GM19324 (cell line): ENCODE data around the gene ANKFN1.

Experiments used
- ATAC-seq: cut with Tn5 transposase; IDR thresholded peaks from one replicate; pipeline ENCODE4 v1.9.1; 2021; ENCODE audit warnings: mild to moderate bottlenecking, moderate library complexity; ENCODE audit not compliant: unreplicated experiment, low FRiP score

The ANKFN1 gene

DNA sequence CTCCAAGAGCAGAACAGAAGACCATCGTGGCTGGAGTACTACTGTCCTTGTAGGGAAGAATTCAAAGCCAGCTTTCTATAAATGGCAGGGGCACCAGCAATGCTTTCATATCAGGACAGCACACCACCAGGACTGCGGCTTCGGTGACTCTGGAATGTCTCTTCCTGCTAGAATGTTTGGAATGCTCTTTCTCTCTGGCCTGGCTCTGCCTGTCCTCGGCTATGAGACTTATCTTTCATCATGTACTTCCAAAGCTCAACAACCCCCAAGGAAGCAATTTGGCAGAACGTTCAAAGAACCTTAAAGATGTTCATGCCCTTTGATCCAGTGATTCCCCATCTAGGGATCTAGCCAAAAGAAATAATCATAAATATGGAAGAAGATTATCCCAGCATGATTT is 387.6 kb downstream of the ANKFN1 start:
- no peak for ATAC-seq

DNA sequence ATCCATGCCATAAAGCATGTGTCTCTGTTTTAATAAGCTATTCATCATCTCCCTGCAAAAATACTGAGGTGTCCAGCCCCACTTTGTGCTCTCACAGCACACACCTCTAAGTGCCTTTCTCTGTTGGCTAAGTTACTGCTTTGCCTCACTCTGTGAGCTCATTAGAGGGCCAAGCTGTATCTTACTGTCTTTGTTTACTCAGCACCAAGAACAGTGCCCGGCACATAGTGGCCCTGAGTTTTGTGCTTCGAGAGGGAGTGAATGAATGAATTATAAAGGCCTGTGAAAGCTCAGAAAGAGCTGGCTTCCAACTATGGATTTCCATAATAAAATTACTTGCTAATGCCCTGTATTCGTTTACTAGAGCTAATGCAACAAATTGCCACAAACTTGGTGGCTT is 390.0 kb downstream of the ANKFN1 start:
- no peak for ATAC-seq

DNA sequence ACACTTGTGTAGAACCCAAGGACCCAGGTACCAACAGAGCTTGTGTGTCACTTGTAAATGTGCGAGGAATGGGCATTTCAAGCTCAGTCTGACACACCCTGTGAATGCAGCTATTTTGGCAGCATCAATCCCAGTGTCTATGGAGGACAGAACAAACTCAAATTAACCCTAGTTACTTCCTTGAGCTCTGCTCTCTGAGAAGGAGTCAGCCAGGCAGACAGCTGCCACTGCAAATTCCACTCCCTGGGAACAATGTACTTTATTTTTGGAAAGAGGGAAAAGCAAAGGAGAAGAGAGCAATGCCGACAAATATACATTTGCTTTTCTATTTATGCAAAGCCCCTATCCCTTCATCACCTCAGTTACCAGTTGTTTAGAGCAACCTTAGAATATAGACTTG is 391.8 kb downstream of the ANKFN1 start:
- ATAC-seq, result no peak

DNA sequence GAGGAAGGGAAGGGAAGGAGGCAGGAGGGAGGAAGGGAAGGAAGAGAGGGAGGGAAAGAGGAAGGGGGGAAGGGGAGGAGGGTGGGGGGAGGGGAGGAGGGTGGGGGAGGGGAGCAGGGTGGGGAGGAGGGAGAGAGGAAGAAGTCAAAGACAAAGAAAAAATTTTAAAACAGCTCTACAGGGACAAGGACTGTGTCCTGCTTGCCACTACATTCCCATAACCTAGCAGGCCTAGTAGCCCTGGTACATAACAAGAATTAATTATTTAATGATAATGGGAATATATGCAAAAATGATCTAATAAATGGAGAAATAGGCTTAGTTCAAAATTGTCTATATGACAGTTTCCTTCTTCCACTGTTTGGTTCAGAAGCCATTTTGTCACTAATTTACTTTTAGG is 392.7 kb downstream of the ANKFN1 start:
- no peak for ATAC-seq

DNA sequence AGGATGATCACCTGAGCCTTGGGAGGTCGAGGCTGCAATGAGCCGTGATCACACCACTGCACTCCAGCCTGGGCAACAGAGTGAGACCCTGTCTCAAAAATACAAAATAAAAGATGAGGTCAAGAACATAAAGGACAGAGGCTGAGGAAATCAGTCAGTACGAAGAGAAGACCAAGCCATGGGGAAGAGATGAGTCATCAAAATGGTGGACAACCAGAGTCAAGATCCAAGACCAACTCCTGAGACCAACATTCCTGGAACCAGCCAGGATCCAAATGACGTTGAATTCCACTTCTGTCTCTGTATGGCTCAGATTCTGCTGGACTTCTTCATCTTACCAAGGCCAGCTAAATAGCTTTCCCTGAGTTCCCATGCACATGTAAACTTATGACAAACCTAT is 395.4 kb downstream of the ANKFN1 start:
- ATAC-seq, result no peak

DNA sequence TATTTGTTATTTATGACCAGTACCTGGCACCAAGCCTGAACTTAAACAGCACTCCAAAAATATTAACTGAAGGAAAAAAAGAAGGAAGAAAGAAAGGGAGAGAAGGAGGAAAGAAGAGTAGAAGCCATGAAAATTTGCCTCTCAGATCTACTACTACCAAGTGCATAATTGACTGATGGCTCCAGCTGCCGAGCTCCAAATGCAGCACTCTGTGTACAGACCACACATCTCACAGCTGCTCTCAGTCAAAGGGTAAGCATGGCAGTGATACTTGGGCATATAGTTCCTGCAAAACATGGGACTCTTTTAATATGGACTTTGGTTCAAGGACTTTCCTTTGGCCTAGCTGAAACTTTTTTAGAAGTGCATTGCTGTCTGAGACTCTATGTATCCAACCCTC is 396.2 kb downstream of the ANKFN1 start:
- no peak for ATAC-seq

DNA sequence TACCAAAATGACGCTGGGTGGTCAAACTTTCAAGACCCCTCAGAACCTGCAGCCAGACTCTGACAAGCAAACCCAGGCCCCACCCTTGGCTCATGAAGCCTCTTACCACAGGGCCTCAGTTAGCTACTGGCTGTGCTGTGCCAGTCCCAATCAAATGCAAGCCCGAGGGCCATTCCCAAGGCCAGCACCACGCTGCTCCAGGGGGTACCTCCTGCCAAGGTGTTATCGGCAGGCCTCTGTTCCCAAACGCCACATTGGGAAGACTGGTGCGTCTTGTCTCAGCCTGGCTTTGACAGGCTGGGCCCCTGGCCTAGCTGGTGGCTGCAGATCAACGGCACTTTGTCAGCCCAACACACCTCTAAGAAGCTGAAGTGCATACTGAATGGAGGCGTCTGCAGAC is 404.4 kb downstream of the ANKFN1 start:
- ATAC-seq, result no peak

DNA sequence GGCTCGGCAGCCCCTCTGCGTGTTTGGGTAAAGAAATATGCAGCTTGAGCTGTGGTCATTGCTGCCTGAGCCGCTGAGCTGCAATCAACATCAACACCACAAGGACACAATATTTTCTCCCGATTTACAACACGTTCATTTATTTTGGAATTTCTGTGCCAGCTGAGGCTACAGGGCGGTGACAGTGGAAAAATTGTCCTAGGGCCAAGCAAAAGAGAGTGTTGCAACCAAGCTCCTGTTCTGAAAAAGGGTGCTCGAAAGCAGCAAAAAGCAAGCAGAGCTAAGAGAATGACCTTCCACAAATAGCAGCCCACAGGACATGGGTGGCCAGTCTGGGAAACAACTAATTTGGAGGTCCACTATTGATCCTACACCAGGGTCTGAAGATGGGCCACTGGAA is 404.8 kb downstream of the ANKFN1 start:
- ATAC-seq, result no peak
